HUES64 (cell line): ENCODE results near the gene MCM7.

Experiments
- H3K27ac ChIP-seq: 2 replicates; pipeline ENCODE4 v1.7.0; 2013; ENCODE audit warnings: low read depth, low read length, inconsistent platforms
- H3K27me3 ChIP-seq: 2 replicates; pipeline ENCODE4 v1.6.1; 2013; ENCODE audit warnings: mild to moderate bottlenecking, low read length; ENCODE audit not compliant: insufficient read depth
- H3K36me3 ChIP-seq: 2 replicates; pipeline ENCODE4 v1.6.1; 2013; ENCODE audit warnings: mild to moderate bottlenecking, low read length; ENCODE audit not compliant: insufficient read depth
- H3K4me1 ChIP-seq: 2 replicates; pipeline ENCODE4 v1.6.1; 2013; ENCODE audit warnings: mild to moderate bottlenecking, low read length, moderate library complexity; ENCODE audit not compliant: insufficient read depth
- H3K4me3 ChIP-seq: 2 replicates; pipeline ENCODE4 v1.5.1; 2013; ENCODE audit warnings: mild to moderate bottlenecking, low read length, moderate library complexity
- H3K9ac ChIP-seq: 2 replicates; pipeline ENCODE4 v1.6.1; 2013; ENCODE audit warnings: mild to moderate bottlenecking, low read depth, low read length
- H3K9me3 ChIP-seq: 2 replicates; pipeline ENCODE4 v1.6.1; 2013; ENCODE audit warnings: low read depth, low read length; ENCODE audit not compliant: insufficient read depth
- WGBS: fragments of 150-250, 120-280 bp; methylation state at CpG from one replicate; pipeline ENCODE4 v1.1.7; 2013; ENCODE audit warnings: missing lambda C conversion rate; 5-methylcytosine and 5-hydroxymethylcytosine counted together

MCM7 gene

GRCh38 chr7:100106633-100107032 is 5.4 kb upstream of the MCM7 start:
- H3K9ac ChIP-seq = no peak overlapping the region
- H3K4me1 ChIP-seq = peaks cover 5% of the 10 kb centered on the region
- WGBS = 92% methylated on average over 17 of the region's 17 CpGs
- H3K27me3 ChIP-seq = no peaks in the 10 kb centered on the region
- no peak overlapping the region for H3K27ac ChIP-seq
- H3K9me3 ChIP-seq = no peaks in the 10 kb centered on the region
- H3K4me3 ChIP-seq = no peak overlapping the region
- H3K36me3 ChIP-seq = peaks cover 66% of the 10 kb centered on the region

GRCh38 chr7:100105534-100105933 is 4.3 kb upstream of the MCM7 start:
- Histone ChIP-seq H3K9me3 (no peaks in the 10 kb centered on the region), H3K4me3 (no peak overlapping the region), H3K27ac (no peak overlapping the region), H3K36me3 (peaks cover 55% of the 10 kb centered on the region), H3K4me1 (peaks cover 5% of the 10 kb centered on the region), H3K27me3 (no peaks in the 10 kb centered on the region), H3K9ac (no peak overlapping the region)
- 97% methylated on average over 4 of the region's 4 CpGs for WGBS

- peaks cover 56% of the 10 kb centered on the region for H3K36me3 ChIP-seq
- WGBS = 92% methylated on average over 17 of the region's 17 CpGs
Measured at GRCh38 chr7:100102950-100103840, 2.0 kb upstream of the MCM7 start.

GRCh38 chr7:100100420-100101015 is 679 bp downstream of the MCM7 start:
- Histone ChIP-seq H3K9ac (peak overlapping the region; percentile 100), H3K4me3 (peak overlapping the region; percentile 96), H3K9me3 (no peaks in the 10 kb centered on the region), H3K27ac (peak overlapping the region; percentile 100), H3K27me3 (no peaks in the 10 kb centered on the region), H3K36me3 (peaks cover 59% of the 10 kb centered on the region), H3K4me1 (peaks cover 11% of the 10 kb centered on the region)
- under 1% methylated on average over 61 of the region's 61 CpGs for WGBS

More at GRCh38 chr7:100102950-100103840, 2.0 kb upstream of the MCM7 start:
- Histone ChIP-seq H3K9ac (no peak overlapping the region), H3K9me3 (no peaks in the 10 kb centered on the region), H3K4me1 (peaks cover 11% of the 10 kb centered on the region), H3K27me3 (no peaks in the 10 kb centered on the region), H3K4me3 (peak overlapping the region; percentile 96), H3K27ac (no peak overlapping the region)

- H3K4me3 ChIP-seq = peak overlapping the region; percentile 96
- peaks cover 65% of the 10 kb centered on the region for H3K36me3 ChIP-seq
- 94% methylated on average over 12 of the region's 12 CpGs for WGBS
- H3K9me3 ChIP-seq = no peaks in the 10 kb centered on the region
- peaks cover 11% of the 10 kb centered on the region for H3K4me1 ChIP-seq
- no peaks in the 10 kb centered on the region for H3K27me3 ChIP-seq
- H3K27ac ChIP-seq = peak overlapping the region; percentile 100
- H3K9ac ChIP-seq = peak overlapping the region; percentile 100
Measured at GRCh38 chr7:100099452-100099851, 1.7 kb downstream of the MCM7 start.

GRCh38 chr7:100098913-100099312 is 2.3 kb downstream of the MCM7 start:
- H3K9ac ChIP-seq = peak overlapping the region; percentile 100
- H3K4me1 ChIP-seq = peaks cover 11% of the 10 kb centered on the region
- H3K36me3 ChIP-seq = peaks cover 67% of the 10 kb centered on the region
- H3K4me3 ChIP-seq = peak overlapping the region; percentile 96; the same call in 1 of the 2 replicates
- no peaks in the 10 kb centered on the region for H3K9me3 ChIP-seq
- H3K27me3 ChIP-seq = no peaks in the 10 kb centered on the region
- WGBS = 97% methylated on average over 10 of the region's 10 CpGs
- H3K27ac ChIP-seq = no peak overlapping the region

GRCh38 chr7:100095704-100096103 is 5.5 kb downstream of the MCM7 start:
- Histone ChIP-seq H3K36me3 (peaks cover 94% of the 10 kb centered on the region), H3K4me1 (peaks cover 6% of the 10 kb centered on the region; the same call in 1 of the 2 replicates), H3K4me3 (no peak overlapping the region), H3K9me3 (no peaks in the 10 kb centered on the region), H3K27ac (no peak overlapping the region), H3K27me3 (no peaks in the 10 kb centered on the region), H3K9ac (no peak overlapping the region)
- 97% methylated on average over 17 of the region's 17 CpGs for WGBS

GRCh38 chr7:100095289-100095688 is 5.9 kb downstream of the MCM7 start:
- WGBS = 92% methylated on average over 9 of the region's 9 CpGs
- peaks cover 98% of the 10 kb centered on the region for H3K36me3 ChIP-seq
- H3K9ac ChIP-seq = no peak overlapping the region
- H3K27ac ChIP-seq = peak overlapping the region; percentile 21; the same call in 1 of the 2 replicates
- no peaks in the 10 kb centered on the region for H3K9me3 ChIP-seq
- H3K4me3 ChIP-seq = no peak overlapping the region
- H3K4me1 ChIP-seq = peaks cover 6% of the 10 kb centered on the region; the same call in 1 of the 2 replicates
- H3K27me3 ChIP-seq = no peaks in the 10 kb centered on the region

GRCh38 chr7:100093925-100094486 is 7.2 kb downstream of the MCM7 start:
- peak overlapping the region; percentile 20; the same call in 1 of the 2 replicates for H3K27ac ChIP-seq
- H3K4me1 ChIP-seq = 0 out of 2 replicates have a peak, but pooled peaks cover 2% of the 10 kb centered on the region

GRCh38 chr7:100093498-100093897 is 7.7 kb downstream of the MCM7 start:
- Histone ChIP-seq H3K9me3 (no peaks in the 10 kb centered on the region), H3K27me3 (no peaks in the 10 kb centered on the region), H3K27ac (peak overlapping the region; percentile 20; the same call in 1 of the 2 replicates), H3K4me3 (no peak overlapping the region), H3K9ac (no peak overlapping the region), H3K4me1 (no peaks in the 10 kb centered on the region), H3K36me3 (peaks cover 83% of the 10 kb centered on the region)
- WGBS = 94% methylated on average over 13 of the region's 13 CpGs

More at GRCh38 chr7:100093925-100094486, 7.2 kb downstream of the MCM7 start:
- Histone ChIP-seq H3K27me3 (no peaks in the 10 kb centered on the region), H3K9ac (no peak overlapping the region), H3K9me3 (no peaks in the 10 kb centered on the region), H3K4me3 (no peak overlapping the region), H3K36me3 (peaks cover 88% of the 10 kb centered on the region)
- 95% methylated on average over 16 of the region's 16 CpGs for WGBS

- Histone ChIP-seq H3K4me3 (no peak overlapping the region), H3K9ac (no peak overlapping the region), H3K27me3 (no peaks in the 10 kb centered on the region), H3K27ac (no peak overlapping the region; the same call in 1 of the 2 replicates), H3K4me1 (no peaks in the 10 kb centered on the region), H3K36me3 (peaks cover 78% of the 10 kb centered on the region), H3K9me3 (no peaks in the 10 kb centered on the region)
- WGBS = 92% methylated on average over 7 of the region's 8 CpGs
Measured at GRCh38 chr7:100093054-100093453, 8.1 kb downstream of the MCM7 start.
